ENCODE results near the gene NRBF2.
A peak's percentile ranks its signal among the peaks of the same experiment; 100 is the strongest.
"Not testable (repeated sequence)": the region's sequence is repeated elsewhere in the genome, so short reads cannot be mapped to it uniquely, and the experiment has no call there.

NRBF2 gene

DNA sequence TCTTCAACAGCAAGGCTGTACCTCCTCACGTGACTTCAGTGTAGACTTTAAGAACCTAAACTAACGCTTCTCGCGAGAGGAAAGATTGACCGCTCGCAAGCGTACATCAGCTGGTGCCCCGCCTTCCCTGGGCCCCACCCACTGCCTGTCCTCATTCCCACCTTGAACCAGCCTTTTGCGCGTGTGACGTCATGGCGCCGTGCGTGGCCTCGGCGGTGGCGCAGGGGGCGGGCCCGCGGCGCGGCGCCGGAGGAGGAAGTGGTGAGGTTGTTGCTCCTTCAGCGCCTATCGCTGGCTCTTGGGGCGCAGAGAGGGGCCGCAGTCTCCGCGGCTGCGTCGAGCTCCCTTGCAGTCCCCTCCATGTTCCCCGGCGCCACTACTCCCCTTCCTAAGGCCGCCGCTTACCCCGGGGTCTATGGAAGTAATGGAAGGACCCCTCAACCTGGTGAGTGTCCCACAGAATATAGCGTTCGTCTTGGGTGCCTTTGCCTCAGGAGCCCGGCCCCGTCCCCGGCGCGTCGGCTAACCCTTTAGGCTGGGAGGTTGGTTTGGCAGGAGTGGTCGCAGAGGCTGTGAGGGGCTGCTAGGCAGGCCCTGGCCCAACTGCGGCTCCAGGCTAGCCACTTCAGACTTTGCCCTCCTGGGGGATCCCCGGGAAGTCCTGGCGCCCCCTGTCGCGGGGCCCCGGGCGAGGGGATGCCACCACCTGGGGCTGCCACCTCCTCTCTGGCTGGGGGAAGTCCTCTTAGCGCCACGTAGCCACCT, at the start of gene NRBF2:
Gene NRBF2, plus strand, starts transcription at position 273 of the 765 bp plus-strand sequence. Its CDS starts 143 bp downstream, at position 416.
- peak; percentile 93 to 94 for ATAC-seq

DNA sequence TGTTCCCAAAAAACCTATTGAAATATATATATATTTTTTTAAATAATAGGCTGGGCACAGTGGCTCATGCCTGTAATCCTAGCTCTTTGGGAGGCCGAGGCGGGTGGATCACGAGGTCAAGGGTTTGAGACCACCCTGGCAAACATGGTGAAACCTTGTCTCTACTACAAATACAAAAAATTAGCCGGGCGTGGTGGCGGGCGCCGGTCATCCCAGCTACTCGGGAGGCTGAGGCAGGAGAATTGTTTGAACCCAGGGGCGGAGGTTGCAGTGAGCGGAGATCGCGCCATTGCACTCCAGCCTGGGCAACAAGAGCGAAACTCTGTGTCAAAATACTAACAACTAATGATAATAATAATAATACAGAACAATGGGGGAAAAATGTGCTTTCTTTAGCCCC, 49.7 kb upstream of the NRBF2 start:
- ATAC-seq: not testable (repeated sequence)

DNA sequence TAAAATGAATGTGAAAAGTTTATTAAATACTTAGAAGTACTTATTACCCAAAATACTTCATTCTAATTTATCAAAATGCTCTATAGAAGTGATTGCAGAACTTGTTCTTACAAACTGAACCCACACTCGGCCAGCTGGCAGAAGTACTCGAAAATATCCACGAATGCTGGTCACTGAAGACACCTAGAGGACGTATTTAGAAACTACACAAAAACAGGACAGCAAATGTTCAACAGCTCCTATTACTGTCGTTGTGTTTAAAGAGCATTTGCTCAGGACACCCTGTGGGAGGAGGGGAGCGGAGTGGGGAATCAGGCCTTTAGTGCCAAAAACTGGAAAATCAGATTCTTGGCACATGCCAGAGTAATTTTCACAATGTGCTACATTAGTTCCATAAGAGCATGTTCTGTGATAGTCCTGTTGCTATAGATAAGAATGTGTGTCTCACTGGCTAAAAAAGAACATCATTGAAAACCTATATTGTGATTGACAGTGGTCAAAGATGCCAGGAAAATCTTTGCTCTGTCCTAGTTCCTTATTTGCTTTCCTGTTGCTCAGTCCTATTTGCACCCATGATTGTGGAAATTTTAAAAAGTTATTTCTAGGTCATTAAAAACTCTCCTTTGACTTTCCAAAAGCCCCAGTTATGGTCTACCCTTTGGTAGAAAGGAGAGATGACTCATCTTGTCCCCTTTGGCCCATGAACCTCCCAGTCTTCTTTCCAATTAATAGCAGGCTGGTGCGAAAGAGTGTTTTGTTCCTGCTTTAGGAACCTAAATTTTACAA, 49.0 kb upstream of the NRBF2 start:
- ATAC-seq: peak in 1 of 2 donors; percentile 45

DNA sequence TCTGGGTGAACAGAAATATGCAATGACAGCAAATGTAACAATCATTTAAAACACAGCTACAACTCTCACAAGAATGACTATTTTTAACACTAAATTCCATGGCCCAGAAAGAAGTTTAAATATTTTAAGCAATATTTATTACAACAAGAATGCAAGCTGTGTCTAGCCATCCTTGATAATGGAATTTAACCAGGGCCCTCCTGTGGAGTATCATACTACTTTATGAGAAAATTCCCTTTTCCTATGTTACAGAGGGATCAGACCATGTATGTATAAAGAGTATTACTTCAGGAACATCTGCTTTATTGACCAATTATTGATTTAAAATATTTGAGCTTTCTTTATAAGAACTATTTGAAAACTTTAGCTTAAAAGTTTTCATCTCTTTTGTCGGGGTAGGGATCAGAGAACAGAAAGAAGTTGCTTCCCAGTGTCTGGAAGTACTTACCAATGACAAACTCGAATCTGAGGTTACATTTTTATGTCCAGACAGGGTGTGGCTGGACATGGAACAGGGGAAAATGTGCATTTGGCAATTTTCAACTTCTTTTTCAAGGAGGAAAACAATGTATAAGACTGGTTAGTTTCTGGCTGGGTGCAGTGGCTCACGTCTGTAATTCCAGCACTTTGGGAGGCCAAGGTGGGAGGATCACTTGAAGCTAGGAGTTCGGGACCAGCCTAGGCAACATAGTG, 48.3 kb upstream of the NRBF2 start:
- ATAC-seq: no peak

DNA sequence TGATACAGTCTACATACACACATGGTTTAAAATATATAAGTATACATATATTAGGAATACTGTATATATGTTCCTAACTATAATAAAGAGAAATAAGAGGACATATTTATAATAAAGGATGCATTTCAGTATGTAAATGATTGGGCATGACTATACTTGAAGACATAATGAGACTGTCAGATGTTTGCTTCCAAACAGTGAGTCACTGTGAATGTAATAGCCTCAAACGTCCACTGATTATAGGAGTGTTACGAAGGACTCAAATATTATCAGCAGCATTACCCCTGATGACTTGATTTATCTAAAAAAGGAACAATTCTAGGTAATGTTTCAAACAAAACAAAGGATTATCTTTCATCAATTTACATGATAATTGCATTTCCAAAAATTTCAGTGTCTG, 39.9 kb upstream of the NRBF2 start:
- no peak for ATAC-seq

DNA sequence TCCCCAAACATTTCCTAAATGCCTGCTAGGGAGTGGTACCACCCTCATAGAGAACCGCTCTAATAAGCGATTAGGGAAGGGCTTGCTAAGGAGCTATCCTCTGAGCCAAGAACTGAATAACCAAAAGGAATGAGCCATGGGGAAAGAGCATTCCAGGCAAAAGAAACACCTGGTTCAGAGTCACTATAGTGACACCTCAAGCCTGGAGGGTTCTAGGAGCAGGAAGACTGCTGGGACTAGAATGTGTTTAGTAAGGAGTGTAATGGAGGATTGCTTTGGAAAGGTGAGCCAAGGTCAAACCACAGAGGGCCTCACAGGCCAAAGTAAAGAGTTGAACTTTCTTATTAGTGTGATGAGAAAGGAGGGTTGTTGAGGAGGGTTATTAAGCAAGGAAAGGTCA, 38.7 kb upstream of the NRBF2 start:
- no peak for ATAC-seq

DNA sequence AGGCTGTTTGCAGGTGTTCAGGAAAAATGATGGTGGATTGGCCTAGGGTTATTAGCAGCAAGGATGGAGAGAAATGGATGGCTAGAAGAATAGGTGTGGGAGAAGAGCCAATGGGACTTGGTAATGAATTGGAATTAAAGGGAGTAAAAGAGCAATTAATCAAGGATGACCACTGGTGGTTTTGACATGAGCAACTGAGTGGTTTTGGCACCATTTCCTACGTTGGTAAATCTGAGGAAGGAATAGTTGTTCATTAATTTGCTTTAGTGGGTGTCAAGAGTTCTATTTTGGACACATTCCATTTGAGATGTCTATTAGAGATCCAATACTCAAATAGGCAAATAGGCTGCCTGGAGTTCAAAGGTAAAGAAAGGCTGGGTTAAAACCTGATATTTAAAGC, 38.2 kb upstream of the NRBF2 start:
- ATAC-seq: no peak

DNA sequence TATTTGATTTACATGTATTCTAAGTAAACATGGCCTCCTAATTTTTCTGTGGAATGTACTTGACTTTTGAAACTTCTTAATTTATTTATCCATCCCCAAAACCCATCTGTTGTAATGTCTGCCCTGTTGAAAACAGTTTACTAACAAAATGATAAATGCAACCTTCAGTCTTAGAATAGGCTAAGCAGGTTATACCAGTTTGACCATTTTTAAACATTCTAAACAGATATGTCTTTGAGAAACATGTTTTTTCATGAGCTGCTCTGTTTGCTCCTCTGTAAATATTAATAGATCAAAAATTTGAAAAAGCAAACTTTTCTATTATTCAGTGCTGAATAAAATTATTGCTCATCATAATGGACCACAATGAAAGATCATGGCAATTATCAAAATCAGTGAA, 33.4 kb upstream of the NRBF2 start:
- no peak for ATAC-seq

DNA sequence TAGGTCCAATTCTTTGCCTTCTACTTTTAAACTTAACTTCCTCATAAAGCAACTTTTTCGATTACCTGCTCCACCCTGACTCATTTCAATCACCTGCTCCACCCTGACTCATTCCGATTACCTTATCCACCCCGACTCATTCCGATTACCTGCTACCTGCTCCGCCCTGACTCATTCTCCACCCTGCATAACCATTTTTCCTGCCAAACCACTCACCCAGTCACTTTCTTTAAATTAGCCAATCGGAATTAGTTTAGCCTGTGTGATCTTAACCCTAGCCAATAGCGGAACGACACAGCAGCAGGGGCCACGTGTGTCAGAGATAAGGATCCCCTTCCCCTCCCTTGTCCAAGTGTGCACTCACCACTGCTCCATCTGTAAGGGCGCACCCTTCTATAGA, 32.0 kb upstream of the NRBF2 start:
- ATAC-seq: not testable (repeated sequence)

DNA sequence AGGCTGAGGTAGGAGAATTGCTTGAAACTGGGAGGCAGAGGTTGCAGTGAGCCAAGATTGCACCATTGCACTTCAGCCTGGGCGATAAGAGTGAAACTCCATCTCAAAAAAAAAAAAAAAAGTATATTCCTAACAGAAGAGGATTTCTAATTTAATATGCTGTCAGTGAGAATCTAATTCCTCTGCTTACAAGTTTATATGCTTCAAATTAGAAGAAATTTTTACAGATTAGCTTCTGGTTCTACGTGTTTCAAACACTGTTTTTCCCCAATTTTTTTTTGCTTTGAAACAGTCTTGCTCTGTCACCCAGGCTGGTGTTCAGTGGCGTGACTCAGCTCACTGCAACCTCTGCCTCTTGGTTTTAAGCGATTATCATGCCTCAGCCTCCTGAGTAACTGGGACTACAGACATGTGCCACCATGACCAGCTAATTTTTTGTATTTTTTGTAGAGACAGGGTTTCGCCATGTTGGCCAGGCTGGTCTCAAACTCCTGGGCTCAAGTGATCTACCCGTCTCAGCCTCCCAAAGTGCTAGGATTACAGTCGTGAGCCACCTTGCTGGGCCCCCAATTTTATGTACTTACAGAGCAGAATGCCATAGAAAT, 30.7 kb upstream of the NRBF2 start:
- ATAC-seq: peak in 1 of 2 donors; percentile 52

DNA sequence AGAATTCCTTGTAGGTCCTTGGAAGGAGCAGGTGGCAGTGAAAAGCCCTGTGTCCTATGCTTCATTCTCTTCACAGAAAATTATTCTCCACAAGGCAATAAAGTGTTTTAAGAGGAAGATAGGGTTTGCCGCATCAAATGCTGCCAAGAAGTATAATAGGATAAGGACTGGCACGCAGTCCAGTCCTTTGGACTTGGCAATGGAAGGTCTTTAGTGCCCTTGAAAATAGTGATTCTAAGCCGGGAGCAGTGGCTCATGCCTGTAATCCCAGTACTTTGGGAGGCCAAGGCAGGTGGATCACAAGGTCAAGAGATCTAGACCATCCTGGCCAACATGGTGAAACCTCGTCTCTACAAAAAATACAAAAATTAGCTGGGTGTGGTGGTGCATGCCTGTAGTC, 29.9 kb upstream of the NRBF2 start:
- not testable (repeated sequence) for ATAC-seq

DNA sequence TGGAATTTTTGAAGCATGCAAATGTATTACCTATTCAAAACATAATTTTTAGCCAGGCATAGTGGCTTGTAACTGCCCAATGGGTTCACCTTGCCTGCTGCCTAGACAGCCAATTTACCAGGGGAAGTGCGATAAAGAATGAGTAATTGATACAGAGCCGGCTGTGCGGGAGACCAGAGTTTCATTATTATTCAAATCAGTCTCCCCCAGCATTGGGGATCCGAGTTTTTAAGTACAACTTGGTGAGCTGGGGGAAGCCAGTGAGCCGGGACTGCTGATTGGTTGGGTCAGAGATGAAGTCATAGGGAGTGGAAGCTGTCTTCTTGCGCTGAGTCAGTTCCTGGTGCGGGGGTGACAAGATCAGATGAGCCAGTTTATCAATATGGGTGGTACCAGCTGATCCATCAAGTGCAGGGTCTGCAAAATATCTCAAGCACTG, 29.1 kb upstream of the NRBF2 start:
- peak; percentile 87 to 89 for ATAC-seq

DNA sequence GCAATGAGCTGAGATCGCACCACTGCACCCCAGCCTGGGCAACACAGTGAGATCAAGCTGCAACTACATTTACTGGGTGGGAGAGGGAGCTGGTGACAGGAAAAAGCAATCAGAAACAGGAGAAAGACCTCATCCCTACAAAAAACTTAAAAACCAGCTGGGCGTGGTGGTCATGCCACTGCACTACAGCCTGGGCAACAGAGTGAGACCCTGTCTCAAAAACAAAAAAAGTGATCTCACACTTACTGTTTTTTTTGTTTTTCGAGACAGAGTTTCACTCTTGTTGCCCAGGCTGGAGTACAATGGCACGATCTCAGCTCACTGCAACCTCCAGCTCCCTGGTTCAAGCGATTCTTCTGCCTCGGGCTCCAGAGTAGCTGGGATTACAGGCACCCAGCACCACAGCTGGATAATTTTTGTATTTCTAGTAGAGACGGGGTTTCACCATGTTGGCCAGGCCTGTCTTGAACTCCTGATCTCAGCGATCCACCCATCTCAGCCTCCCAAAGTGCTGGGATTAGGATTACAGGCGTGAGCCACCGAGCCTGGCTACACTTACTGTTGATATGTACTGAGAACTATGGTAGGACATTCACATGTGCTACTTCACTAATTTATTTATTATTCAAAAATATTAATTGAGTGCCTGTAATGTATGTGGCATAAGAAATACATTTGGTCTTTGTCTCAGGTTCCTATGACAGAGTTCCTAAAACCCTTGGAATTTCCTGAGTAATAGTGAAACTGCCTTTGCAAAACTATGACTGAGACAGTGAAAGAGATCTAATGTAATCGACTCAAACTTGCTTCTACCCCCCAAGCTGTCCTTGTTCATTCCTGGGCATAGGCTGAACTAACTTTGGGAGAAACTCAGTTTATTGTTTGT, 27.7 kb upstream of the NRBF2 start:
- ATAC-seq: no peak

DNA sequence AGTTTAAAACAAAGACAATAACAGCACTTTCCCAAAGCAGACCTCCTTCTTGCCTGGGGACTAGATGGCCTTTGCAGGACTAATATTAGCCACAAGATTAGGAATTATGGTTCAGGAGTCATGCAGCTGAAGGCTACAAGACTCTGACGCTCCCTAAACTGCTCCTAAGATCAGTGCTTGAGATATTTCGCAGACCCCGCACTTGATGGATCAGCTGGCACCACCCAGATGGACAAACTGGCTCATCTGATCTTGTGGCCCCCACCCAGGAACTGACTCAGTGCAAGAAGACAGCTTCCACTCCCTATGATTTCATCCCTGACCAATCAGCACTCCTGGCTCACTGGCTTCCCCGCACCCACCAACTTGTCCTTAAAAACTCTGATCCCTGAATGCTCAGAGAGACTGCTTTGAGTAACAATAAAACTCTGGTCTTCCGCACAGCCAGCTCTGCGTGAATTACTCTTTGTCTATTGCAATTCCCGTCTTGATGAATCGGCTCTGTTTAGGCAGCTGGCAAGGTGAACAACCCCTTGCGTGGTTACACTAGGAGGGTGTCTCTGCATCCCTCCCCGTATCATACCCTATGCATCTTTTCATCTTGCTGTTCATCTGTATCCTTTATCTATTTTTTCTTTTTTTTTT, 26.9 kb upstream of the NRBF2 start:
- no peak for ATAC-seq

DNA sequence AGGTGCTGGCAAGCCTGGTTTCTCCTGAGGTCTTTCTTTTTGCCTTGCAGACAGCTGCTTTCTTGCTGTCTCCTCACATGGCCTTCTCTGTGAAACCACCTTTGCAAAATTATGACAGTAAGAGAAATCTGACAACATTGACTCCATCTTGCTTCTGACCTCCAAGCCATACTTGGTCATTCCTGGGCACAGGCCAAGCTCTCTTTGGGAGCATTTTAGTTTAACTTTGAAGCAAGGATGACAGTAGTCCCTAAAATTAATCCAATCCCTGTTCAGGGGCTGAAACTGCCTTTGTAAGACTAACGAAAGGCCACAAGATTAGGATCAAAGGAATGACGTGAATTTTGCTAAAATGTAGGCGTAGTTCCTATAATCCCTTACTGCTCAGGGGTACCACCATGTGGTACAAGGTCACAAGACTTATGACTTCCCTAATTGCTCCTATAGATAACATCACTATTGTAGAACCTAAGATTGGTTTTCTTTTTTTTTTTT, 25.1 kb upstream of the NRBF2 start:
- no peak for ATAC-seq

DNA sequence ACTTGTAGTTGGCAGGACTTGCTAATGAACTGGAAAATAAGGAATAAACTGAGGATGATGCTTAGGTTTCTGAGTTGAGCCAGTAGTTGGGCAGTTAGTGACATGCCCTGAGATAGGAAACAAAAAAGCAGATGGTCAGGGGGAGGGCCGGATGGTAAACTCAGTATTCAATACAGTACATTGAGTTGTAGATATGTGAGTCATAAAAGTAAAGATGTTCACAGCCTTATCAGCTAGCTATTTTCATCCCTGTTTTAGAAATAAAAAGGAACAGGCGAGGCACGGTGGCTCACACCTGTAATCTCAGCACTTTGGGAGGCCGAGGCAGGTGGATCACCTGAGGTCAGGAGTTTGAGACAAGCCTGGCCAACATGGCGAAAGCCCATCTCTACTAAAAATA, 22.2 kb upstream of the NRBF2 start:
- ATAC-seq: no peak

DNA sequence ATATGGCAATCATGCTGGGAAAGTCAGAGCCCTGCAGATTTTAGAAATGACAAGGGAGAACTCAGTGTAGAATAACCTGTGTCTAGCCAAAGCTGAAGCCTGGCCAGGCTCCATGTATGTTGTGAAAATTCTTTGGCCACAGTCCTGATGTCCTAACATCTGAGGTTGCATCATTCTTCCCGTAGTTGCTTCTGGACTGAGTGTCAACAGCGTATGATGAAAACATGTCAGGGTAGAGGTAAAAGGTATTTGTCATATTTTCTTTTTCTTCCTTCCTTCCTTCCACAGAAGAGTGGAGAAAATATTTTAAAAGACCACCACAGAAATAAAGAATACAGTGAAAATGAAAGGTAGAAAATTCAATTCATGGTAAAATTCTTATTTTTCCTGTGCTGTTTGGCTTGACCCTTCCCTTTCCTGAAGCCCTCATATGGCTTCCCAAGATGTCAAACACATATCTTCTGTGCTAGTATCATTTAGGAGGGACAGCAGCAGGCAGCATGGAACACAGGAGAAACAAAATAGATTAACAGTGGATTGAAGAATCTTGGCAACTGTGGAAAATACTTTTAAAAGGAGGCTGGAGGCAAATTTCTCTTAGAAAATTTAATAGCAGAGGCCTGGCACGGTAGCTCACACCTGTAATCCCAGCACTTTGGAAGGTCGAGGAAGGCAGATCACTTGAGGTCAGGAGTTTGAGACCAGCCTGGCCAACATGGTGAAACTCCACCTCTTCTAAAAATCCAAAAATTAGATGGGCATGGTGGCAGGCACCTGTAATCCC, 18.9 kb upstream of the NRBF2 start:
- ATAC-seq: no peak

DNA sequence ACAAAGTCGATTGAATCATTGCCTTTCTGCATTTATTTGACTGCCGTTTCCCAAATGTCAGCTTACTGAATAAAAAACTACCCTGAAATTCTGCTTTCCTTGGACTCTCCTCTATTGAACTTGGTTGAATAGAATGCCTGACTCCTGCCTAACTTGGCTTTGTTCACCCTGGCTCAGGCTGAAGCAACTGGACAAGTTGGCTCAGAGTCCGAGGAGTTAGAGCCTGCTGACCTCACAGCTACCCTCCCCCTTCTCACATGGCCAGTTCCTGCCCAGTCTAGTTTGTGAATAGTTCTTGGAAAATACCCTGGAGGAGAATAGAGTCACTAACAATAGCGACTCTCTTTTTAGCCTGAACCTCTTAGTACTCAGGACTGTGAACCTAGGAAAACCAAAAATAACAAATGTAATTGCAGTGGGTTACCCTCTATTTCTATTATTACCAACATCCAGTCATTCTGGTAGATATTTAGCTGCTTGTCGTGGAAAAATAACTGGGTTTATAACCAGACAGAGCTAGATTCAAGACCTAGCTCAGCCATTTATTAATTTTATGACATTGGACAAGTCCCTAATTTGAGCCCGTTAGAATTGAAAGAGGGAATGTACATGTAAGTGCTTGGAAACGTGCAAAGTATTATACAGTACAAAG, 17.3 kb upstream of the NRBF2 start:
- no peak for ATAC-seq

DNA sequence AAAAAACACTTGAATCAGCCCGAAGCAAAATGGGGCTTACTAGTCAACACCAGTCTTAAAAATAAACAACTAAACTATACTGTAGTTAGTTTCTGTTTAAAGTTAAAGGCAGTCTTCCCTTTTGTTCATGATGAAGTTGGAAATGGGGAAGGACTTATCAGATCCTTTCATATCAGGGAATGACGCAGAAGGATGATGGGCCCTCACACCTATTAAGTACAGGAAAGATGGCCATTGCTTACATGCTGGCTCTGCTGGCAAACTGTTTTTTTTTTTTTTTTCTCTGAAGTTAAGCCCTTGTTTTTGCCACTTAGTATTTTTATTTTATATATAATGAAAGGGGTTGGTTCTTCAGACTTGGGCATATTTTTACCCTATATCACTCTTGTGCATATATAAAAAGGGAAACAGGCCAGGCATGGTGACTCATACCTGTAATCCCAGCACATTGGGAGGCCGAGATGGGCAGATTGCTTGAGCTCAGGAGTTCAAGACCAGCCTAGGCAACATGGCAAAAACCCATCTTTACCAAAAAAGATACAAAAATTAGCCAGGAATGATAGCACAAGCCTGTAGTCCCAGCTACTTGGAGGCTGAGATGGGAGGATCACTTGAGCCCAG, 16.6 kb upstream of the NRBF2 start:
- no peak for ATAC-seq

Data from activated CD4-positive, CD25-positive, alpha-beta regulatory T cell treated with anti-CD3 and anti-CD28 coated beads, Interleukin-2, amount 50 U/mL, for 24 hours (primary cell).